ENCODE measurements around the gene GNLY.

DNA sequence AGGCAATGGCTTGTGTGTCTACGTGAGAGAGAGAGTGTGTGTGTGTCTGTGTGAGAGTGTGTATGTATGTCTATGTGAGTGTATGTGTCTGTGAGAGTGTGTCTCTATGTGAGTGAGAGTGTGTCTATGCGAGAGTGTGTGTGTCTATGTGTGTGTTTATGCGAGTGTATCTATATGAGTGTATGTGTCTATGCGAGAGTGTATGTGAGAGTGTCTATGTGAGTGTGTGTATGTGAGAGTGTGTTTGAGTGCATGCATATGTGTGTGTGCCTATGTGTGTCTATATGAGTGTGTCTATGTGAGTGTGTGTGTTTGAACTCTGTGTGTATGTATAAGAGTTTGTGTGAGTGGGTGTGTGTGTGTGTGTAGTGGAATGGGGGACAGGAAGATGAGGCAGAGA is 9.8 kb upstream of the GNLY start:
- TF ChIP-seq OSR1 (CRISPR knock-in tag; IDR thresholded peaks at IDR 0.05), result no peak
- TF ChIP-seq GLIS3 (CRISPR knock-in tag; IDR thresholded peaks at IDR 0.05), result no peak
- TF ChIP-seq, protein P1, sequence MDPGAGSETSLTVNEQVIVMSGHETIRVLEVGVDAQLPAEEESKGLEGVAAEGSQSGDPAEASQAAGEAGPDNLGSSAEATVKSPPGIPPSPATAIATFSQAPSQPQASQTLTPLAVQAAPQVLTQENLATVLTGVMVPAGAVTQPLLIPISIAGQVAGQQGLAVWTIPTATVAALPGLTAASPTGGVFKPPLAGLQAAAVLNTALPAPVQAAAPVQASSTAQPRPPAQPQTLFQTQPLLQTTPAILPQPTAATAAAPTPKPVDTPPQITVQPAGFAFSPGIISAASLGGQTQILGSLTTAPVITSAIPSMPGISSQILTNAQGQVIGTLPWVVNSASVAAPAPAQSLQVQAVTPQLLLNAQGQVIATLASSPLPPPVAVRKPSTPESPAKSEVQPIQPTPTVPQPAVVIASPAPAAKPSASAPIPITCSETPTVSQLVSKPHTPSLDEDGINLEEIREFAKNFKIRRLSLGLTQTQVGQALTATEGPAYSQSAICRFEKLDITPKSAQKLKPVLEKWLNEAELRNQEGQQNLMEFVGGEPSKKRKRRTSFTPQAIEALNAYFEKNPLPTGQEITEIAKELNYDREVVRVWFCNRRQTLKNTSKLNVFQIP (CRISPR knock-in tag; IDR thresholded peaks at IDR 0.05; ENCODE audit: borderline replicate concordance, low read depth), result no peak
- TF ChIP-seq, protein P2, sequence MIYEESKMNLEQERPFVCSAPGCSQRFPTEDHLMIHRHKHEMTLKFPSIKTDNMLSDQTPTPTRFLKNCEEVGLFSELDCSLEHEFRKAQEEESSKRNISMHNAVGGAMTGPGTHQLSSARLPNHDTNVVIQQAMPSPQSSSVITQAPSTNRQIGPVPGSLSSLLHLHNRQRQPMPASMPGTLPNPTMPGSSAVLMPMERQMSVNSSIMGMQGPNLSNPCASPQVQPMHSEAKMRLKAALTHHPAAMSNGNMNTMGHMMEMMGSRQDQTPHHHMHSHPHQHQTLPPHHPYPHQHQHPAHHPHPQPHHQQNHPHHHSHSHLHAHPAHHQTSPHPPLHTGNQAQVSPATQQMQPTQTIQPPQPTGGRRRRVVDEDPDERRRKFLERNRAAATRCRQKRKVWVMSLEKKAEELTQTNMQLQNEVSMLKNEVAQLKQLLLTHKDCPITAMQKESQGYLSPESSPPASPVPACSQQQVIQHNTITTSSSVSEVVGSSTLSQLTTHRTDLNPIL (CRISPR knock-in tag; IDR thresholded peaks at IDR 0.05; ENCODE audit: low read depth), result no peak
- TF ChIP-seq ZFP3 (CRISPR knock-in tag; IDR thresholded peaks at IDR 0.05), result no peak

Measured in SK-N-SH treated with all-trans-retinoic acid at 6 μM for 48 hours (cell line).